Activated T-helper 9 cell treated with anti-CD3 and anti-CD28 coated beads, Interleukin-2, amount 50 U/mL, for 16 hours (primary cell): ENCODE measurements around the gene LEAP2.
A peak's percentile ranks its signal among the peaks of the same experiment; 100 is the strongest.
"Not testable (repeated sequence)": the region's sequence is repeated elsewhere in the genome, so short reads cannot be mapped to it uniquely, and the experiment has no call there.

ENCODE experiments used
- DNase-seq: peaks from one replicate; pipeline ENCODE4 v3.0.0-alpha.2; 2020; ENCODE audit warnings: low read depth

Gene LEAP2

DNA sequence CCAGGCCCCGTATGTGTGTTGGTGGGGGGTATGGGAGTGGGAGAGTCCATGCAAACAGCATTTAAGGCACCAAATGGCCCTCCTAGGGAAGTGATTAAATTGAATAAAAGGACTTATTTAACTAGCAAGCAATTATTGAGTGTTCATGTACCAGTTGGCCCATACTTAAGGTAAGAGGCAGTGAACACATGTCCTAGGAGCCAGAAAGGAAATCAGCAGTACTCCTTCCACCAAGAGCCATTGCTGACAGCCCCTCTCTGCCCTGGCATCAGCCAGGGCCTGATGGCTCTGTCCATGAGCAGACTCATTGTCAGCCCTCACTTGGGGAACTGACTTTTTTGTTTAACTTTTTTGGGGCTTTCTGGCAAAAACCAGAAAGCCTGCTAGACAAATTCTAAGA lies 32.6 kb upstream of the LEAP2 start:
- no peak for DNase-seq

- no peak for DNase-seq
Measured at GRCh38 chr5:132841305-132841704, 32.2 kb upstream of the LEAP2 start.

DNA sequence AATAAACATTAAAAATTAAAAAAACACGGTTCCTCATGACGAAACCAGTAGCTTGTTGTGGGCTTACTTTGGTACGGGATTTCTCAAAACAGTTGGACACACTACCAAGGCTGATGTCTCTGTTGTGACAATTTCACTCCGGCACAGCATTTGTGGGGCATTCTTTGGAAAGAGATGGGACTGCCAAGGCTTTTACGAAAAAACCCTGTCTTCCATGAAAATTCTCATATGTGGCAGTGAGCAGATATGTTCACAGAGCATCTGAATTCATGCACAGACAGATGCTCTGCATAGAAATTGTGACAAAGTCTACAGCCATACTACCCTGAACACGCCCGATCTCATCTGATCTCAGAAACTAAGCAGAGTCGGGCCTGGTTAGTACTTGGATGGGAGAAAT lies 25.2 kb upstream of the LEAP2 start:
- no peak for DNase-seq

- no peak for DNase-seq
Measured at GRCh38 chr5:132849347-132849746, 24.1 kb upstream of the LEAP2 start.

DNA sequence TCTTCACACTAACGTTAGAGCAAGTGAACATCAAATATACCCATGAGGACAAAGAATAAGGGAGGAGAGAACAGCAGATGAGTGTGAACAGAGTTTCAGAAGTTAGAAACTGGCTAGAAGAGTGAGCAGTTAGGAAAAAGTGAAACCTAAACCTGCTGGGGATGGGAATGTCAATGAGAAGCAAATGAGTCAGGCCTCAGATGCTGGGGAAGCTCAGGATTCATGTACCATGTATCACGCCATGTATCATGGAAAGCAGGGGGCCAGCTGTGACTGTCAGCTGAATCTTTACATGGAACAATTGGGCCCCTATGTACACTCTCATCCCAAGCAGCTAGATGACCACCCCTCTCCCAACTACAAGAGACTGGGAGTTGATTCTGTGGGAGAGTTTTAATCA lies 23.4 kb upstream of the LEAP2 start:
- no peak for DNase-seq

DNA sequence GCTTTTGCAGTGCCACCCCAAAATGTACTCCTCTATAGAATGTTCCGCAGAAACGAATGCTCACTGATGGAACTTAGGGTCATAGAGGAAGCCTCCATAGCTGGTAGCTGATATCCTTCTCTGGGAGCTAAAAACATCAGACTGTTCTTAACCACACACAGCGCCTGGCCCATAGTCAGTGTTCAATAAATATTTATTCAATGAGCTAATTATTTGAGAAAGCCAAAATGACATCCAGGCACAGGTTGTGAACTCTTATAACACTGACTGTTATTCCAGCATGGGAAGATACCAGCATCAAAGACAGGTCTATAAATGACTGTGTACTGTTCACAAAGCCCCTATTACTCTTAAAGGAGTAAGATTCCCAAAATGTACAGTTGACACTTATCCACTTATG lies 20.1 kb upstream of the LEAP2 start:
- DNase-seq = no peak

- DNase-seq = no peak
Measured at GRCh38 chr5:132853790-132854189, 19.7 kb upstream of the LEAP2 start.

- no peak for DNase-seq
Measured at GRCh38 chr5:132854301-132854700, 19.2 kb upstream of the LEAP2 start.

DNA sequence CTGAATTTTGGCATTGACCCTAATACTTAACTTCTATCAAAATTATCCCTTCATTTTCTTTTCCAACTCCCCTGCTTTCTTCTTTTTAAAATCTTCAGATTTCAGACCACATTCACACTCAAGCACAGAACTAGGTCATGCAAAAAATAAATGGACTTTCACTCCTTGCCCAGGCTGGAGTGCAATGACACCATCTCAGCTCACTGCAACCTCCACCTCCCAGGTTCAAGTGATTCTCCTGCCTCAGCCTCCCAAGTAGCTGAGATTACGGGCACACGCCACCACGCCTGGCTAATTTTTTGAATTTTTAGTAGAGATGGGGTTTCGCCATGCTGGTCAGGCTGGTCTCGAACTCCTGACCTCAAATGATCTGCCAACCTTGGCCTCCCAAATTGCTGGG lies 18.5 kb upstream of the LEAP2 start:
- not testable (repeated sequence) for DNase-seq

DNA sequence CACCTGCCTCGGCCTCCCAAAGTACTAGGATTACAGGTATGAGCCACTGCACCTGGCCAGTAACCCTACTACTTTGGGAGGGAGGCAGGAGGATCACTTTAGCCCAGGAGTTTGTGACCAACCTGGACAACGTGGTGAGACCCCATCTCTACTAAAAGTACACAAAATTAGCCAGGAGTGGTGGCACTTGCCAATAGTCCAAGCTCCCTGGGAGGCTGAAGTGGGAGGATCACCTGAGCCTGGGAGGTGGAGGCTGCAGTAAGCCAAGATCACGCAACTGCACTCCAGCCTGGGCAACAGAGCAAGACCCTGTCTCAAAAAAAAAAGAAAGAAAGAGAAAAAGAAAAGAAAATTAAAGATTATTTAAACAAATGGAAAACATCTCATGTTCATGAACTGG lies 17.5 kb upstream of the LEAP2 start:
- no peak for DNase-seq

DNA sequence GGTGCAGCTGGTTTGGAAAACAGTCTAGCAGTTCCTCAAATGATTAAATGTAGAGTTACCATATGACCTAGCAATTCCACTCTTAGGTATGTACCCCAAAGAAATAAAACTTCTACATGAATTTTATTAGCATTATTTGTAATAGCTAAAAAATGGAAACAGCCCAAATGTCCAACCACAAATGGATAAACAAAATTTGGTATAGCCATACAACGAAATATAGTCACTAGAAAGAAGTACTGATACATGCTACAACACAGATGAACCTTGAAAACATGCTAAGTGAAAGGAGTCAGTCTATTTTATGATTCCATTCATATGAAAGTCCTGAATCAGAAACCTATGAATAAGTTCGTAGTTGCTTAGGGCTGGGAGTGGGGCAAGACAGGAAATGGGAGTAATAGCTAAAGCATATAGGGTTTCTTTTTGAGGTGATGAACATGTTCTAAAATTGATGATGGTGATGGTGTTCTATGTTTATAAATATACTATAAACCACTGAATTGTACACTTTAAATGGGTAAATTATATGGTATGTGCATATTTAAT lies 13.5 kb upstream of the LEAP2 start:
- DNase-seq = no peak

GRCh38 chr5:132860742-132861141 lies 12.7 kb upstream of the LEAP2 start:
- DNase-seq = no peak

GRCh38 chr5:132865668-132866341 lies 7.7 kb upstream of the LEAP2 start:
- DNase-seq = no peak

- peak; percentile 81 for DNase-seq
Measured at GRCh38 chr5:132866342-132867045, 7.0 kb upstream of the LEAP2 start, which contains the start of the genes GDF9 and UQCRQ. Gene GDF9 (minus strand): TSS chr5:132866469. CDS start chr5:132864533, 1,936 bp downstream. Gene UQCRQ (plus strand): TSS chr5:132866642. CDS start chr5:132866882, 240 bp downstream.

GRCh38 chr5:132867046-132867451 lies 6.4 kb upstream of the LEAP2 start:
- DNase-seq = no peak

DNA sequence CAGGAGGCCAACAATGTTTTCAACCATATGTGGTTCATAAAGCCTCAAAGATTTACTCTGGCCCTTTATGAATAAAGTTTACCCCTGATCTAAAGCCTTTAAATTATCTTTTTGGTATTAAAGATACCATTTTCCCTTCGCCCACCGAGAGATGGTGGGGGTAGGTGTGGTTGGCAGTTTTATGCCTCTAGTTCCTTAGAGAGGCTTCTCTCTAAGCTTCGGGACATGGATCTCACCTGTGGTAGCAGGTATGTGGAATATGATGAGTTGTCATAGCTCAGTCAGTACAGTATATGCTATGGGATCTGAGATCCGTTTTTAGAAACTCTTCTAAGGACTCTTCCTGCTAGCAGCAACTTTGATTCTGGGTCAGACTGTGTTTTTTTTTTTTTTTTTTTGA lies 4.7 kb upstream of the LEAP2 start:
- no peak for DNase-seq

DNA sequence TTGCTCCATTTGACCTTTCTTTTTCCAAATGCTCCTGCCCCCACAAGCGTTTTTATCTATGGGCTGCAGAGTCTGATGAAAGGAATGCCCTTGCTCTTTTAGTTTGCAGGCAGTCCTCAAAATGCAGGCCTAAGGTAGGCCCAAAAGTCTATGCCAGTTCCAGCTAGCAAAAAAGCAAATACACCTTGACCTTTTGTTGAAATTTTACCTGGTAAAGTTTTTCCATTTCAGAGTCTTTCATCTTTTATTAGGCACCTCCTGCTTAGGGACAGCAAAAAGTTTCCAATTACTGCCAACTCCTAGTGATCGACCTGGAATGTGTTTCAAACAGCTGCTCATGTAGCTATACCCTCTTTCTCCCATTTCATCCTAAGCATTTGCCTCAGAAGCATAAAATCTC lies 2.7 kb upstream of the LEAP2 start:
- DNase-seq = no peak

- DNase-seq = no peak
Measured at GRCh38 chr5:132871459-132872284, 1.8 kb upstream of the LEAP2 start.

DNA sequence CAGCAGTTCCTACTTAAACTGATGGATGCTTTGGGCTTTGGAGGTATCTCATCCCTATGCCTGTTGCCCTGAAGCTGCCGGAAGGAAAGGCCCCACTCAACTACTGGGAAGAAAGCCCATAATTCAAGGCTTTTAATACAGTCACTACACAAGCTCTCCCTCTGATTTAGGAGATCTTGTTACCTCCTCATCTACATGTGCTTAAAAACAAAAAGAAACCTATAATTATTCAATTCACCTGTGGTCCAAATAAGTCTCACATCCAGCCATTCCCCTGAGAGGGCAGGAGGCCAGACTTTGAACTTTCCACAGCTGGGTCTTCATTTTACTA lies 715 bp upstream of the LEAP2 start:
- DNase-seq = no peak

DNA sequence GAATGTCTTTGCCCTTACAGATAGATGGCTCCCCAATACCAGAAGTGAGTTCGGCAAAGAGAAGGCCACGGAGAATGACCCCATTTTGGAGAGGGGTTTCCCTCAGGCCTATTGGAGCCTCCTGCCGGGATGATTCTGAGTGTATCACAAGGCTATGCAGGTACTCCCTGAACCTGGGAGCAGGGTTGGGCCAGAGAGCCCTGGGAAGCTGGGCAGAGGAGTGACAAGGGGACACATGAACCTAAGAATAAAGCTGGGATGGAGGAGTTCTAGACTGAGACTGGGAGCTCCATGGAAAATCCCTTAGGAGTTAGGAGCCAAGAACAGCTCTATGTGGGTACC lies 433 bp downstream of the LEAP2 start:
- DNase-seq = no peak

DNA sequence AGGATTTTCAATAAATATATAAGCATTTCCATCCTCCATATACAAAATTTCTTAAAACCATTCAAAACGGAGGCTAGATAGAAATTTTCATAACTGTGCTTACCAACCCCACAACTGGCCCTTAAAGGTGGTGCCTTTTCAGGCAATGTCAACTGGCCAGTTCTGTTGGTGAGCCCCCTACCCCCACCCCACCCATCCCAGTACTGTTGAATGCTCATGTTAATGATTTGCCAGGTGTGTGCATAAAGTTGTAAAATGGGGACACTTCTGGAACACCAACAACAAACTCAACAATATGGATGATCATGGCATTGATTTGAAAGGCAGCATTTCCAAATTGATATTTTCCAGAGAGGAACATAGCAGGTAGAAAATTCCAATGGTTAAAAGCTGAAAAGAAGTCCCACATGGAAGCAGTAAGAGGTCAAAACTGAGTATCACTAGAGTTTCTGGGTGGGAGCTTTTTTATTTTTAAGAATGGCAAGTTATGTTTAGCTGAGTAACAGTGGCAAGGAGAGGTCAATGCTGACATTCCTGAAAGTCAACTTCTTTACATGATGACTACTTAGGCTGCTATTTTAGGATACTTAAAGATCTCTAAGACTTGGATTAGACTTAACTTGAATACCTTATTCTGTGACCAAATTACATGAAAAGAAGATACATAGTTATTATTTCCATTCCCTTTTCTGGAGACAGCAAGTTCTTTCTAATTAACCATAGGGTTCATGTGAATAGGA lies 2.7 kb downstream of the LEAP2 start:
- no peak for DNase-seq

- DNase-seq = no peak
Measured at GRCh38 chr5:132877466-132877865, 4.0 kb downstream of the LEAP2 start.
